NB4 (cell line): ENCODE data around the gene ABCA8.
"Not testable (repeated sequence)": the region's sequence is repeated elsewhere in the genome, so short reads cannot be mapped to it uniquely, and the experiment has no call there.

Experiments used
- DNase-seq: peaks from one replicate; pipeline ENCODE4 v3.0.0; 2010; ENCODE audit warnings: low read depth
- H3K4me3 ChIP-seq: one replicate; pipeline ENCODE4 v1.5.1; 2011; ENCODE audit warnings: mild to moderate bottlenecking, low read depth, low read length, moderate library complexity
- CTCF ChIP-seq: IDR thresholded peaks from one replicate; pipeline ENCODE4 v1.5.1; 2012; ENCODE audit warnings: low read depth, low read length
- MAX ChIP-seq: IDR thresholded peaks from 2 replicates; pipeline ENCODE4 v1.6.1; 2011; ENCODE audit warnings: low read depth, low read length
- MYC ChIP-seq: IDR thresholded peaks from 2 replicates; pipeline ENCODE4 v1.6.1; 2011; ENCODE audit warnings: low read depth, low read length
- POLR2A ChIP-seq: IDR thresholded peaks from 2 replicates; pipeline ENCODE4 v1.6.1; 2011; ENCODE audit warnings: mild to moderate bottlenecking; ENCODE audit not compliant: insufficient read length; ENCODE audit errors: extremely low read depth

The ABCA8 gene

GRCh38 chr17:68972119-68972704, 17.0 kb upstream of the ABCA8 start:
- no peak for DNase-seq
- no peak overlapping the region for H3K4me3 ChIP-seq
- TF ChIP-seq CTCF, result peak; percentile 24
- no peak for TF ChIP-seq MAX

- H3K4me3 ChIP-seq, result no peak overlapping the region
- no peak for DNase-seq
- TF ChIP-seq MYC (no peak), CTCF (no peak), POLR2A (no peak), MAX (no peak)
Measured at GRCh38 chr17:68969101-68969500, 13.9 kb upstream of the ABCA8 start.

- no peak for DNase-seq
- no peak for TF ChIP-seq CTCF
- TF ChIP-seq MAX, result no peak
- H3K4me3 ChIP-seq, result no peak overlapping the region
Measured at GRCh38 chr17:68963958-68964357, 8.8 kb upstream of the ABCA8 start.

GRCh38 chr17:68961214-68961882, 6.2 kb upstream of the ABCA8 start:
- H3K4me3 ChIP-seq, result no peak overlapping the region
- no peak for TF ChIP-seq MAX
- no peak for DNase-seq

GRCh38 chr17:68959117-68959516, 3.9 kb upstream of the ABCA8 start:
- not testable (repeated sequence) for DNase-seq, H3K4me3 ChIP-seq

- no peak overlapping the region for H3K4me3 ChIP-seq
- no peak for DNase-seq
- TF ChIP-seq MAX, result no peak
- no peak for TF ChIP-seq MYC
- TF ChIP-seq CTCF, result no peak
- no peak for TF ChIP-seq POLR2A
Measured at GRCh38 chr17:68957944-68958343, 2.8 kb upstream of the ABCA8 start.
